Naive B cell (primary cell): ENCODE results near the gene CDH15. TPM values are rescaled to one million over a fixed set of nuclear protein-coding genes. Genes with fewer than 3 reads are reported as not detected.

ENCODE experiments used
- ATAC-seq, 2 donors: fragments of 150-1000 bp; cut with Tn5 transposase; 2 replicates each; pipeline ENCODE4 v1.10.0; 2021; ENCODE audit warnings: low read depth in 2 of 2, mild to moderate bottlenecking in 2 of 2, moderate library complexity in 2 of 2
- DNase-seq: peaks from one replicate; pipeline ENCODE4 v3.0.0; 2022
- H3K27ac Mint-ChIP-seq, 6 donors: one replicate each; pipeline ENCODE4 v1.8.0; 2020 to 2022; ENCODE audit warnings: mild to moderate bottlenecking in 6 of 6, mixed read lengths in 6 of 6, moderate library complexity in 5 of 6, inconsistent platforms in 2 of 6
- H3K27me3 Mint-ChIP-seq, 3 donors: one replicate each; pipeline ENCODE4 v1.8.0; 2021 to 2022; ENCODE audit warnings: mixed read lengths in 3 of 3, mild to moderate bottlenecking in 1 of 3
- H3K36me3 Mint-ChIP-seq, 2 donors: one replicate each; pipeline ENCODE4 v1.8.0; 2020 to 2022; ENCODE audit warnings: mixed read lengths in 2 of 2, inconsistent platforms in 1 of 2, mild to moderate bottlenecking in 1 of 2
- H3K4me1 Mint-ChIP-seq, 3 donors: one replicate each; pipeline ENCODE4 v1.8.0; 2020 to 2022; ENCODE audit warnings: mixed read lengths in 3 of 3, inconsistent platforms in 1 of 3, mild to moderate bottlenecking in 1 of 3, moderate library complexity in 1 of 3
- H3K4me3 Mint-ChIP-seq, 8 donors: one replicate each; pipeline ENCODE4 v1.8.0; 2020 to 2022; ENCODE audit warnings: mild to moderate bottlenecking in 8 of 8, mixed read lengths in 8 of 8, moderate library complexity in 8 of 8, inconsistent platforms in 2 of 8
- H3K9me3 Mint-ChIP-seq, 7 donors: one replicate each; pipeline ENCODE4 v1.8.0; 2020 to 2022; ENCODE audit warnings: mixed read lengths in 7 of 7, mild to moderate bottlenecking in 5 of 7, inconsistent platforms in 2 of 7, moderate library complexity in 1 of 7
- polyA plus RNA-seq, 6 donors: library from polyadenylated mRNA; unstranded; fragments of 300-500 nt; fragmentation: Illumina TruSeq; gene quantifications; one replicate each; pipeline ENCODE4 v1.2.3, GENCODE V29; 2021; ENCODE audit warnings: low read depth in 6 of 6

Gene CDH15
- polyA plus RNA-seq, 6 donors from 2014 or later = not detected

GRCh38 chr16:89174055-89174827 is 2.7 kb downstream of the CDH15 start:
- Mint-ChIP-seq H3K27me3 (peaks cover 0 to 10% (median 0%) of the 10 kb centered on the region in 3 donors), H3K4me3 (no peak overlapping the region), H3K36me3 (no peaks in the 10 kb centered on the region), H3K9me3 (no peaks in the 10 kb centered on the region), H3K4me1 (peaks cover 6 to 8% (median 7%) of the 10 kb centered on the region in 3 donors), H3K27ac (no peak overlapping the region)
- no peak for DNase-seq
- ATAC-seq = no peak

GRCh38 chr16:89174877-89175276 is 3.3 kb downstream of the CDH15 start:
- Mint-ChIP-seq H3K36me3 (no peaks in the 10 kb centered on the region), H3K27me3 (peaks cover 0 to 9% (median 0%) of the 10 kb centered on the region in 3 donors)
- DNase-seq = no peak

GRCh38 chr16:89175280-89176146 is 4.0 kb downstream of the CDH15 start:
- H3K4me1 Mint-ChIP-seq = peaks cover 5% of the 10 kb centered on the region in 3 donors
- no peak for DNase-seq
- H3K36me3 Mint-ChIP-seq = no peaks in the 10 kb centered on the region
- H3K27ac Mint-ChIP-seq = no peak overlapping the region
- H3K4me3 Mint-ChIP-seq = no peak overlapping the region
- H3K9me3 Mint-ChIP-seq = no peaks in the 10 kb centered on the region
- no peak for ATAC-seq
- peaks cover 0 to 12% (median 0%) of the 10 kb centered on the region in 3 donors for H3K27me3 Mint-ChIP-seq

More at GRCh38 chr16:89174877-89175276, 3.3 kb downstream of the CDH15 start:
- Mint-ChIP-seq H3K27ac (no peak overlapping the region), H3K4me1 (peaks cover 6 to 8% (median 7%) of the 10 kb centered on the region in 3 donors), H3K9me3 (no peaks in the 10 kb centered on the region), H3K4me3 (no peak overlapping the region)
- no peak for ATAC-seq

GRCh38 chr16:89176147-89176690 is 4.7 kb downstream of the CDH15 start:
- no peak overlapping the region for H3K4me3 Mint-ChIP-seq
- no peak for ATAC-seq
- DNase-seq = no peak

GRCh38 chr16:89176717-89177116 is 5.2 kb downstream of the CDH15 start:
- Mint-ChIP-seq H3K9me3 (no peaks in the 10 kb centered on the region), H3K4me3 (no peak overlapping the region), H3K27ac (no peak overlapping the region), H3K36me3 (no peaks in the 10 kb centered on the region), H3K4me1 (no peaks in the 10 kb centered on the region), H3K27me3 (peaks cover 0 to 17% (median 4%) of the 10 kb centered on the region in 3 donors)
- DNase-seq (no peak), ATAC-seq (no peak)

More at GRCh38 chr16:89176147-89176690, 4.7 kb downstream of the CDH15 start:
- Mint-ChIP-seq H3K4me1 (no peaks in the 10 kb centered on the region), H3K27ac (no peak overlapping the region), H3K36me3 (no peaks in the 10 kb centered on the region), H3K9me3 (no peaks in the 10 kb centered on the region), H3K27me3 (peaks cover 0 to 12% (median 0%) of the 10 kb centered on the region in 3 donors)

- peaks cover 0 to 17% (median 6%) of the 10 kb centered on the region in 3 donors for H3K27me3 Mint-ChIP-seq
- DNase-seq = no peak
- ATAC-seq = no peak
- no peaks in the 10 kb centered on the region for H3K9me3 Mint-ChIP-seq
- no peak overlapping the region for H3K27ac Mint-ChIP-seq
- H3K4me1 Mint-ChIP-seq = no peaks in the 10 kb centered on the region
- H3K4me3 Mint-ChIP-seq = no peak overlapping the region
- H3K36me3 Mint-ChIP-seq = no peaks in the 10 kb centered on the region
Measured at GRCh38 chr16:89177501-89177900, 6.0 kb downstream of the CDH15 start.

GRCh38 chr16:89178453-89179147 is 7.1 kb downstream of the CDH15 start:
- no peaks in the 10 kb centered on the region for H3K36me3 Mint-ChIP-seq
- no peak overlapping the region for H3K4me3 Mint-ChIP-seq
- H3K27me3 Mint-ChIP-seq = peaks cover 0 to 17% (median 6%) of the 10 kb centered on the region in 3 donors
- ATAC-seq (no peak), DNase-seq (no peak)
- H3K4me1 Mint-ChIP-seq = no peaks in the 10 kb centered on the region
- no peak overlapping the region for H3K27ac Mint-ChIP-seq
- no peaks in the 10 kb centered on the region for H3K9me3 Mint-ChIP-seq

GRCh38 chr16:89179148-89179484 is 7.6 kb downstream of the CDH15 start:
- no peaks in the 10 kb centered on the region for H3K9me3 Mint-ChIP-seq
- H3K27ac Mint-ChIP-seq = no peak overlapping the region
- H3K4me3 Mint-ChIP-seq = no peak overlapping the region
- peaks cover 0 to 17% (median 6%) of the 10 kb centered on the region in 3 donors for H3K27me3 Mint-ChIP-seq
- DNase-seq (no peak), ATAC-seq (no peak)
- H3K4me1 Mint-ChIP-seq = no peaks in the 10 kb centered on the region
- no peaks in the 10 kb centered on the region for H3K36me3 Mint-ChIP-seq

GRCh38 chr16:89179656-89180315 is 8.2 kb downstream of the CDH15 start:
- H3K36me3 Mint-ChIP-seq = no peaks in the 10 kb centered on the region
- H3K27me3 Mint-ChIP-seq = peaks cover 0 to 17% (median 6%) of the 10 kb centered on the region in 3 donors
- H3K27ac Mint-ChIP-seq = no peak overlapping the region
- DNase-seq (no peak), ATAC-seq (no peak)
- H3K4me1 Mint-ChIP-seq = no peaks in the 10 kb centered on the region
- no peak overlapping the region for H3K4me3 Mint-ChIP-seq
- no peaks in the 10 kb centered on the region for H3K9me3 Mint-ChIP-seq

- DNase-seq = no peak
- no peak overlapping the region for H3K4me3 Mint-ChIP-seq
- peaks cover 0 to 14% (median 6%) of the 10 kb centered on the region in 3 donors for H3K27me3 Mint-ChIP-seq
- ATAC-seq = no peak
- H3K9me3 Mint-ChIP-seq = peaks cover 0 to 6% (median 0%) of the 10 kb centered on the region in 7 donors
- H3K36me3 Mint-ChIP-seq = no peaks in the 10 kb centered on the region
- peak overlapping the region in 2 of 6 donors; percentile 27 to 30 for H3K27ac Mint-ChIP-seq
- peaks cover 0 to 5% (median 2%) of the 10 kb centered on the region in 3 donors for H3K4me1 Mint-ChIP-seq
Measured at GRCh38 chr16:89183463-89183862, 11.9 kb downstream of the CDH15 start.

- H3K4me3 Mint-ChIP-seq = peak overlapping the region in 1 of 8 donors; percentile 59
- peaks cover 0 to 14% (median 6%) of the 10 kb centered on the region in 3 donors for H3K27me3 Mint-ChIP-seq
- peak overlapping the region in 1 of 6 donors; percentile 16 for H3K27ac Mint-ChIP-seq
- no peaks in the 10 kb centered on the region for H3K36me3 Mint-ChIP-seq
- H3K4me1 Mint-ChIP-seq = peaks cover 0 to 5% (median 2%) of the 10 kb centered on the region in 3 donors
- peaks cover 0 to 6% (median 0%) of the 10 kb centered on the region in 7 donors for H3K9me3 Mint-ChIP-seq
- ATAC-seq (no peak), DNase-seq (no peak)
Measured at GRCh38 chr16:89183975-89184676, 12.6 kb downstream of the CDH15 start.

GRCh38 chr16:89184677-89184932 is 13.1 kb downstream of the CDH15 start:
- Mint-ChIP-seq H3K27ac (peak overlapping the region in 2 of 6 donors; percentile 16 to 21), H3K4me1 (peaks cover 0 to 5% (median 2%) of the 10 kb centered on the region in 3 donors), H3K36me3 (no peaks in the 10 kb centered on the region), H3K9me3 (peaks cover 0 to 6% (median 0%) of the 10 kb centered on the region in 7 donors), H3K27me3 (peaks cover 0 to 14% (median 6%) of the 10 kb centered on the region in 3 donors), H3K4me3 (peak overlapping the region in 1 of 8 donors; percentile 59)
- DNase-seq (no peak), ATAC-seq (no peak)
